ENCODE measurements around the gene SAA4. TPM values are rescaled to one million over a fixed set of nuclear protein-coding genes. Genes with fewer than 3 reads are reported as not detected.
"Not testable (repeated sequence)": the region's sequence is repeated elsewhere in the genome, so short reads cannot be mapped to it uniquely, and the experiment has no call there.

Gene SAA4
- total RNA-seq, 1 experiment from 2014 or later: not detected

DNA sequence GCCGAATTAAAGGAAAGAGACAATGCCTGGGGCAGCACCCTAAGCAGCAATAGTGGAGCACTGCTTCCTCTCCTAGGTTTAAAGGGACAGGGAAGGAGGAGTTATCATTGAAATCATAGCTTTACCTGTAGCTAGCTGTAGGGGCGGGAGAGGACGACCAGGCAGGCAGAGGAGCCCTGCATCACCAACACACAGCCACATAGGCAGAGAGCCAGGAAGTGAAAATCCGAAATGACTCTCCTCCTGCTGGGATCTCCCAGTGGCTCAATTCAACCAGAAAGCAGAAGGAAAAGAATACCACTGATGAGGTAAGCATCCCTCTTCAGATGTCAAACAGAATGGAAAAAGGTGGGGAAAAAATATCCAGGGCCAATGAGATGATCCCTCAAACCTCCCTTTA, 43.6 kb downstream of the SAA4 start:
- TF ChIP-seq, protein P1, sequence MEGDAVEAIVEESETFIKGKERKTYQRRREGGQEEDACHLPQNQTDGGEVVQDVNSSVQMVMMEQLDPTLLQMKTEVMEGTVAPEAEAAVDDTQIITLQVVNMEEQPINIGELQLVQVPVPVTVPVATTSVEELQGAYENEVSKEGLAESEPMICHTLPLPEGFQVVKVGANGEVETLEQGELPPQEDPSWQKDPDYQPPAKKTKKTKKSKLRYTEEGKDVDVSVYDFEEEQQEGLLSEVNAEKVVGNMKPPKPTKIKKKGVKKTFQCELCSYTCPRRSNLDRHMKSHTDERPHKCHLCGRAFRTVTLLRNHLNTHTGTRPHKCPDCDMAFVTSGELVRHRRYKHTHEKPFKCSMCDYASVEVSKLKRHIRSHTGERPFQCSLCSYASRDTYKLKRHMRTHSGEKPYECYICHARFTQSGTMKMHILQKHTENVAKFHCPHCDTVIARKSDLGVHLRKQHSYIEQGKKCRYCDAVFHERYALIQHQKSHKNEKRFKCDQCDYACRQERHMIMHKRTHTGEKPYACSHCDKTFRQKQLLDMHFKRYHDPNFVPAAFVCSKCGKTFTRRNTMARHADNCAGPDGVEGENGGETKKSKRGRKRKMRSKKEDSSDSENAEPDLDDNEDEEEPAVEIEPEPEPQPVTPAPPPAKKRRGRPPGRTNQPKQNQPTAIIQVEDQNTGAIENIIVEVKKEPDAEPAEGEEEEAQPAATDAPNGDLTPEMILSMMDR (IDR thresholded peaks at IDR 0.05; ENCODE audit: insufficient read depth in 1 of 2, low read depth in 1 of 2, low read length in 1 of 2, severe bottlenecking in 1 of 2, unreplicated experiment in 1 of 2): no peak
- no peaks in the 10 kb centered on the region for H3K9me3 ChIP-seq
- no TSS peak for BruUV-seq (replicated peaks)
- CTCF ChIA-PET: interaction anchor here (0.7 to 0.9 kb wide), 2 partner anchors 11 to 149 kb away, joined by 3 to 7 read pairs; no protein-coding TSS in a partner anchor
- DNase-seq: peak in 1 of 2 experiments; percentile 10
- Mint-ChIP-seq H3K9me3 (ENCODE audit: unreplicated experiment) (no peaks in the 10 kb centered on the region), H3K36me3 (ENCODE audit: insufficient read depth, unreplicated experiment) (no peaks in the 10 kb centered on the region), H3K4me1 (ENCODE audit: low read depth, unreplicated experiment) (no peaks in the 10 kb centered on the region), H3K27ac (ENCODE audit: unreplicated experiment) (no peak overlapping the region), H3K4me3 (ENCODE audit: unreplicated experiment) (no peak overlapping the region), H3K27me3 (ENCODE audit: insufficient read depth, unreplicated experiment) (peaks cover 13% of the 10 kb centered on the region)
- H3K4me1 ChIP-seq: no peaks in the 10 kb centered on the region
- POLR2A ChIA-PET: no interaction called here
- no peaks in the 10 kb centered on the region; the same call in 1 of the 2 replicates for H3K27me3 ChIP-seq (replicated peaks; ENCODE audit: control insufficient read depth, insufficient read depth, low read length)
- no peaks in the 10 kb centered on the region for H3K36me3 ChIP-seq (ENCODE audit: control insufficient read depth, insufficient read depth, low read length)
- no peak overlapping the region for H3K4me3 ChIP-seq (ENCODE audit: low read depth, low read length)
- intact Hi-C loops (cut with micrococcal nuclease; ENCODE audit: unreplicated experiment): no loop called here

GRCh38 chr11:18191376-18191775, 45.2 kb downstream of the SAA4 start:
- CTCF ChIA-PET: interaction anchor here (0.7 to 1.2 kb wide), 3 partner anchors 12 to 590 kb away, joined by 3 to 5 read pairs (median 3); no protein-coding TSS in a partner anchor
- Mint-ChIP-seq H3K9me3 (ENCODE audit: unreplicated experiment) (no peaks in the 10 kb centered on the region), H3K27me3 (ENCODE audit: insufficient read depth, unreplicated experiment) (peaks cover 16% of the 10 kb centered on the region), H3K4me3 (ENCODE audit: unreplicated experiment) (no peak overlapping the region), H3K27ac (ENCODE audit: unreplicated experiment) (no peak overlapping the region), H3K36me3 (ENCODE audit: insufficient read depth, unreplicated experiment) (no peaks in the 10 kb centered on the region), H3K4me1 (ENCODE audit: low read depth, unreplicated experiment) (no peaks in the 10 kb centered on the region)
- no peaks in the 10 kb centered on the region for H3K9me3 ChIP-seq
- POLR2A ChIA-PET: no interaction called here
- H3K27me3 ChIP-seq (replicated peaks; ENCODE audit: control insufficient read depth, insufficient read depth, low read length): no peaks in the 10 kb centered on the region; the same call in 1 of the 2 replicates
- H3K36me3 ChIP-seq (ENCODE audit: control insufficient read depth, insufficient read depth, low read length): no peaks in the 10 kb centered on the region
- DNase-seq: no peak
- H3K4me3 ChIP-seq (ENCODE audit: low read depth, low read length): no peak overlapping the region
- H3K4me1 ChIP-seq: no peaks in the 10 kb centered on the region
- BruUV-seq (replicated peaks): no TSS peak
- TF ChIP-seq, protein P1 (IDR thresholded peaks at IDR 0.05; ENCODE audit: insufficient read depth in 1 of 2, low read depth in 1 of 2, low read length in 1 of 2, severe bottlenecking in 1 of 2, unreplicated experiment in 1 of 2): no peak
- intact Hi-C loops (cut with micrococcal nuclease; ENCODE audit: unreplicated experiment): no loop called here

GRCh38 chr11:18189476-18190245, 46.9 kb downstream of the SAA4 start:
- not testable (repeated sequence) for BruUV-seq (replicated peaks); H3K4me1 Mint-ChIP-seq (ENCODE audit: low read depth, unreplicated experiment)

More at GRCh38 chr11:18189476-18190245, 46.9 kb downstream of the SAA4 start:
- peaks cover 17% of the 10 kb centered on the region for H3K27me3 Mint-ChIP-seq (ENCODE audit: insufficient read depth, unreplicated experiment)
- DNase-seq; H3K4me3 ChIP-seq (ENCODE audit: low read depth, low read length); H3K27ac Mint-ChIP-seq (ENCODE audit: unreplicated experiment); H3K9me3 Mint-ChIP-seq (ENCODE audit: unreplicated experiment); H3K27me3 ChIP-seq (replicated peaks; ENCODE audit: control insufficient read depth, insufficient read depth, low read length); CTCF ChIA-PET; H3K4me3 Mint-ChIP-seq (ENCODE audit: unreplicated experiment); H3K36me3 ChIP-seq (ENCODE audit: control insufficient read depth, insufficient read depth, low read length); POLR2A ChIA-PET; H3K36me3 Mint-ChIP-seq (ENCODE audit: insufficient read depth, unreplicated experiment); intact Hi-C loops (cut with micrococcal nuclease; ENCODE audit: unreplicated experiment); H3K4me1 ChIP-seq; H3K9me3 ChIP-seq: not testable (repeated sequence)
